ENCODE data around the gene SEC31A. TPM values are rescaled to one million over a fixed set of nuclear protein-coding genes. Genes with fewer than 3 reads are reported as not detected.

SEC31A gene
- total RNA-seq, 4 donors from 2014 or later = 133 to 299 (median 161) TPM

DNA sequence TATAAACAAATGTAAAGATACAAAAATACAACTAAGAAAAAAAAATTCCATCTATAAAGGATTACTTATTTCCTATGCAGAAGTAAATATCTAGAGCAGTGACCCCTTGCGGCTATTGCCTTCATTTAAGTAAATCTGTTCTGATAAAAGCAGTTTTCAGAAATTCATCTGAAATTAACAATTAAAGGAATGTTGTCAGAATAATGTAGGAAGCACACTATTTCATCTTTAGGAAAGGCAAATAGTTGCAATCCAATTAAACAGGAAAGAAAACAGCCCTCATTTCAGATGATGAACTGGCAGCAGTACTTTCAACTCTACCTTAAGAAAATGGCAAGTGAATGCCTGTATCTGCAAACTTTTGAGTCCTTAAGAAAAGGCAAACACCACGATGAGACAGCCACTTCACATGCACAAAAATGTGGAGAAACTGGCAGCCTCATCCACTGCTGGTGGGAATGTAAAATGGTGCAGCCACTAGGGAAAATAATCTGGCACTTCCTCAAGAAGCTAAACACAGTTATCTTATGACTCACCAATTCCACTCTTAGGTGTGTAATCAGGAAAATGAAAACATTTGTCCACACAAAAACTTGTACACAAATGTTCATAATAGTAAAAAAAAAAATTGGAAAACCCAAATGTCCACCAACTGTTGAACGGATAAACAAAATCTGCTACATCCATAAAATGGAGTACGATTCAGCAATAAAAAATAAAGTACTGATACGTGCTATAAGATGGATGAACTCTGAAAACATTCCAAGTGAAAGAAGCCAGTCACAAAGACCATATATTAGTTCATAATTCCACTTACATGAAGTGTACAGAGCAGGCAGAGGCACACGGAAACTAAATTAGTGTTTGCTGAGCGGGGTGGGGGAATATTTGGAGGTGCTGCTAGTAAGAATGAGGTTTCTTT, 7.6 kb upstream of the SEC31A start:
- 35% methylated on average over 7 of the region's 7 CpGs for WGBS

GRCh38 chr4:82896755-82897154, 5.8 kb upstream of the SEC31A start:
- peaks cover 23% of the 10 kb centered on the region for H3K36me3 ChIP-seq
- H3K4me1 ChIP-seq = peaks cover 56% of the 10 kb centered on the region
- WGBS = 78% methylated on average over 1 of the region's 1 CpG
- no peak for TF ChIP-seq CTCF (IDR thresholded peaks at IDR 0.05)
- TF ChIP-seq POLR2AphosphoS5 (IDR thresholded peaks at IDR 0.05) = no peak
- TF ChIP-seq POLR2A (IDR thresholded peaks at IDR 0.05) = no peak
- H3K4me3 ChIP-seq = no peak overlapping the region
- H3K9me3 ChIP-seq = no peaks in the 10 kb centered on the region
- no peak for DNase-seq (ENCODE audit: low spot score in 2 of 2)
- no peak overlapping the region for H3K27ac ChIP-seq
- no peaks in the 10 kb centered on the region for H3K27me3 ChIP-seq

More for the DNA sequence above, 7.6 kb upstream of the SEC31A start:
- Histone ChIP-seq H3K36me3 (peaks cover 19% of the 10 kb centered on the region), H3K9me3 (no peaks in the 10 kb centered on the region), H3K27ac (peak overlapping the region; percentile 99), H3K27me3 (no peaks in the 10 kb centered on the region), H3K4me1 (peaks cover 54% of the 10 kb centered on the region), H3K4me3 (peak overlapping the region; percentile 60)
- TF ChIP-seq EP300 (IDR thresholded peaks at IDR 0.05) (no peak), POLR2A (IDR thresholded peaks at IDR 0.05) (no peak), CTCF (IDR thresholded peaks at IDR 0.05) (peak in 1 of 2 donors; percentile 1), POLR2AphosphoS5 (IDR thresholded peaks at IDR 0.05) (no peak)
- no peak for DNase-seq (ENCODE audit: low spot score in 2 of 2)

DNA sequence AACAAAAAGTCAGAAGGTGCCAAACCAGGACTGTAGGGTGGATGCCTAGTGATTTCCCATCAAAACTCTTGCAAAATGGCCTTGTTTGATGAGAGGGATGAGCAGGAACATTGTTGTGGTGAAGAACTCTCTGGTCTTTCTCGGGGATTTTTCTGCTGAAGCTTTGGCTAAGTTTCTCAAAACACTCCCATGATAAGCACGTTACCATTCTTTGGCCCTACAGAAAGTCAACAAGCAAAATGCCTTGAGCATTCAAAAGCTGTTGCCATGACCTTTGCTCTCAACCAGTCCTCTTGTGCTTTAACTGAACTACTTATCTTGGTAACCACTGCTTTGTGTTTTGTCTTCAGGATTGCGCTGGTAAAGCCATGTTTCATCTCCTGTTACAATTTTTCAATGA, 3.0 kb upstream of the SEC31A start:
- Histone ChIP-seq H3K27me3 (no peaks in the 10 kb centered on the region), H3K4me1 (peaks cover 53% of the 10 kb centered on the region), H3K4me3 (no peak overlapping the region), H3K27ac (no peak overlapping the region), H3K9me3 (no peaks in the 10 kb centered on the region), H3K36me3 (peaks cover 23% of the 10 kb centered on the region)
- WGBS = 91% methylated on average over 3 of the region's 3 CpGs
- DNase-seq (ENCODE audit: low spot score in 2 of 2) = no peak
- no peak for TF ChIP-seq POLR2AphosphoS5 (IDR thresholded peaks at IDR 0.05)
- no peak for TF ChIP-seq POLR2A (IDR thresholded peaks at IDR 0.05)
- TF ChIP-seq CTCF (IDR thresholded peaks at IDR 0.05) = no peak
- no peak for TF ChIP-seq EP300 (IDR thresholded peaks at IDR 0.05)

- no peak overlapping the region for H3K4me3 ChIP-seq
- no peaks in the 10 kb centered on the region for H3K27me3 ChIP-seq
- DNase-seq (ENCODE audit: low spot score in 2 of 2) = no peak
- WGBS = 79% methylated on average over 1 of the region's 1 CpG
- peaks cover 23% of the 10 kb centered on the region for H3K36me3 ChIP-seq
- H3K27ac ChIP-seq = no peak overlapping the region
- no peak for TF ChIP-seq POLR2AphosphoS5 (IDR thresholded peaks at IDR 0.05)
- no peak for TF ChIP-seq CTCF (IDR thresholded peaks at IDR 0.05)
- no peak for TF ChIP-seq POLR2A (IDR thresholded peaks at IDR 0.05)
- no peak for TF ChIP-seq EP300 (IDR thresholded peaks at IDR 0.05)
- peaks cover 46% of the 10 kb centered on the region for H3K4me1 ChIP-seq
- H3K9me3 ChIP-seq = no peaks in the 10 kb centered on the region
These were observed 1.5 kb upstream of the SEC31A start for GRCh38 chr4:82892467-82892802.

DNA sequence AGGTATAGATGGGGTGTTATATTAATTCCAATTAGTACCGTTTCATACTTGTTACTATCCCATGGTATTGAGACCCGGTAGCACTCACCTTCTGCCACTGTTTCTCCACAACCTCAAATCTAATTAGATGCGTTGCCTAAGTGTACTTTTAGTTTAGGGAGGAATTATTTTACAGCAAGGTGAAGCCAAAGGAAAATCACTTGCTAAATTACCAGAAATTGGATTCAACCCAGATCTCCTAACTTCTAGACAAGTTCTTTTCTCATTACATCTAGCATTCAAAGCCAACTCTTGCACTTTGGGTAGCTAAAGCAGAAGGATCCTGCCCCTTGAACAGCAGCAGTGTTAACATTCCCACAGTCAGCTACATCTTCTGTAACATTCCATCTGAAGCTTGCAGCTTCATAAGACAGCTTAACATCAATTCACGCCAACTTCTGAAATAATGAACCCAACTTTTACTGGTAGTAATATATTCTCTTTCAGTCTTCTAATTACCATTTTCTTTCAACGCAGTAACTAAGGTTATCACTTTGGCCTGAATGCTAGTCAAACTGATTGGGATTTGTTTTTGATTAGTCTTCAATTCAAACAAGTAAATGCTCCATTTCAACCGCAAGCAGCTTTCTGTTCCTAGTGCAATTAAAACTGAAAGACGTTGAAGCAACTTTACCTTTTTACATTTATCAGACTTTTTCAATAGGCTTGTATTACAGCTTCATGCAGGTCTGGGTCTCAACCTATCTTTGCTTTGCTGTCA, 934 bp upstream of the SEC31A start:
- H3K4me1 ChIP-seq = peaks cover 46% of the 10 kb centered on the region
- no peak for DNase-seq (ENCODE audit: low spot score in 2 of 2)
- peak overlapping the region; percentile 99 for H3K27ac ChIP-seq
- no peaks in the 10 kb centered on the region for H3K9me3 ChIP-seq
- no peak for TF ChIP-seq POLR2A (IDR thresholded peaks at IDR 0.05)
- no peak for TF ChIP-seq CTCF (IDR thresholded peaks at IDR 0.05)
- no peak for TF ChIP-seq EP300 (IDR thresholded peaks at IDR 0.05)
- no peak for TF ChIP-seq POLR2AphosphoS5 (IDR thresholded peaks at IDR 0.05)
- WGBS = 29% methylated on average over 7 of the region's 7 CpGs
- no peaks in the 10 kb centered on the region for H3K27me3 ChIP-seq
- peak overlapping the region; percentile 90 for H3K4me3 ChIP-seq
- H3K36me3 ChIP-seq = peaks cover 23% of the 10 kb centered on the region
